HG03575 (cell line): ENCODE measurements around the gene APLP2.
"Not testable (repeated sequence)": the region's sequence is repeated elsewhere in the genome, so short reads cannot be mapped to it uniquely, and the experiment has no call there.

ENCODE experiments used
- ATAC-seq: cut with Tn5 transposase; IDR thresholded peaks from one replicate; pipeline ENCODE4 v1.9.1; 2021; ENCODE audit not compliant: unreplicated experiment, insufficient number of reproducible peaks, low FRiP score; ENCODE audit errors: extremely low read depth

Gene APLP2

DNA sequence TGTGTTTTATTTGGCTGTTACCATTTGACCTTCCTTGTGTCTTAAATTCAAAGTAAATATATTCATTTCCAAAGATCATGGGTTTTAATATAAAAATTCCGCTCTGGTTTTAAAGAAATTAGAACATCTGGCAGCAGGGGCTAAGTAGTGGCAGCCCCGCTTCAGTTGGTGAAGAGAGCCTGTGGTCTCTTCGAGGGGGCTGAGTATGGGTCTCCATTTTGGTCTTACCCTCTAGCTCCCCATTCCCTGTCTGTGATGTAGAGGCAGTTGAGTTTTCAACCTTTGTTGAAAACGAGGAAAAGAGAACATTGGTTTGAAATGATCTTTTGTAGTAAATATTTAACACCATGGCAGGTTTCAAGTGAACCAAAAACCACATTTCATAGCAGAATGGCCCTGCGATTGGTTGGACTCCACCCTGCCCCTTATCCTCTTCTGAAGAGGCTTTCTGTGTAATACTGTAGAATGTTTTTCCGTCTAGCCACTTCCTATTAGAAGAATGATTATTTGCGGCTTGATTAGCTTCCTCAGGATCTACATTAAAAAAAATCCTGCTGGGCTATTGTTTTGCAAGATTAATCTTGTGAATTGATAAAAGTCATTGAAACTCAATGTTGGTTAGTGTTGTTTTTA lies 17.7 kb downstream of the APLP2 start:
- ATAC-seq = no peak

DNA sequence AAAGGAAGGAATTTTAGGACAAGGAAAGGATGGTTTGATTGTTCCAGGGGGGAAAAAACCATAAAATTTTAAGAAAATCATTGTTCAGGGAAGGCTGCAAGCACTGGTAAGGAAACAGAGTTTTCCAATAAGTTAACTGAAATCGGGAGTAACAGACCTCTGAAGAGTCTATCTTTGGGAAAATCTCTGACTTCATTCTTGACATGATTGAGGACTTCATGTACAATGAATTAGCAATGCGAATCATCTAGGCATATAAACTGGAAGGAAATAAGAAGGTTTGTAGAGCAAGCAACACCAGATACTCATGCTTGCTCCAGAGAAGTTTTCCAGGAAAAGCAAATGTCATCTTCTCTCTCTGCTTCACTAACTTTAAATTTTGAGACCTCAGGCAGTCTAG lies 18.5 kb downstream of the APLP2 start:
- ATAC-seq = no peak

DNA sequence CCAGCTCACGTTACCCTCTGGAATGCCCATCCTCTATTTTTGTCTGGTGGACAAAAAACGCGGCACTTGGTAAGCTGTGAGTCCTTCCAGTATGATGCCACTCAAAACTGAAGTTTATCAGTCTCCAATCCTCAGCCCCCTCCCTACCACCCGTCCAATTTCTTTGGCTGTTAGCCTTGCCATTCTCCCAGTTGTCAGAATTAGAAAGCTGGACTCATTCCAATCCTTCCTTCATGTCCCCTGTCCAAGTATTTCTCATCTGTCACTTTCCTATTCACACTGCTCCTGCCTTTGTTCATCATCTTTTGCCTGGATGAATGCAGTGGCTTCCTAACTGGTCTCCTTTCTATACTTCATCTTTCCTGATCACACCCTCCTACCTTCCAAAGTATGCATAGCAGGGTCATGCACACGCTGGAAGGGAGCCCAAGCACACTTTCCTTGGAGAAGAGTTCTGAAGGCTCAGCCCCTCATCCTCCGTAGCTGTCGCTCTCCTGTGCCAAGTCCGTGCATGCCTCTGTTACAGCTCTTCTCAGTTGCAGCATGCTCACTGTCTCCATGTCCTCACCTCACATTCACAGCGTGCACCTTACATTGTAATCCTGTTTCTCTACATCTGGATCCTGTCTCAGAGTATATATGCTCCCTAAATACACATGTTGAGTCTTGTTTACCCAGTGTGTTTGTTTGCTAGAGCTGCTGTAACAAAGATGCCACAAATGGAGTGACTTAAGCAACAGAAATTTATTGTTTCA lies 19.4 kb downstream of the APLP2 start:
- no peak for ATAC-seq

DNA sequence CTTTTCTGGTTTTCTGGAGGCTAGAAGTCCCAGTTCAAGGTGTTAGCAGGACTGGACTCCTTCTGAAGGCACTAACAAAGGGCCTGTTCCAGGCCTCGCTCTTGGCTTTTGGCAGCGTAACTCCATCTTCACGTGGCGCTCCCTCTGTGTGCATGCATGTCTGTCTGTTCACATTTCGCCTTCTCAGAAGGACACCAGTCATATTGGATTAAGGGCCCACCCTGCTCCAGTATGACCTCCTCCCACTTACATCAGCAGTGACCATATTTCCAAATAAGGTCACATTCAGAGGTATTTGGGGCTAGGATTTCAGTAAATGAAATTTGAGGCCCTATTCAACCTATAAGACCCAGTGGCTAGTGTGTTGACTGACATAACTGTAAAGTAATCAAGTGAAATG lies 20.0 kb downstream of the APLP2 start:
- ATAC-seq = no peak

DNA sequence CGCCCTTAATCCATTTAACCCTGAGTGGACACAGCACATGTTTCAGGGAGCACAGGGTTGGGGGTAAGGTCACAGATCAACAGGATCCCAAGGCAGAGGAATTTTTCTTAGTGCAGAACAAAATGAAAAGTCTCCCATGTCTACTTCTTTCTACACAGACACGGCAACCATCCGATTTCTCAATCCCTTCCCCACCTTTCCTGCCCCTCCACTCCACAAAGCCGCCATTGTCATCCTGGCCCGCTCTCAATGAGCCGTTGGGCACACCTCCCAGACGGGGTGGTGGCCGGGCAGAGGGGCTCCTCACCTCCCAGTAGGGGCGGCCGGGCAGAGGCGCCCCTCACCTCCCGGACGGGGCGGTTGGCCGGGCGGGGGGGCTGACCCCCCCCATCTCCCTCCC lies 20.8 kb downstream of the APLP2 start:
- ATAC-seq = not testable (repeated sequence)

DNA sequence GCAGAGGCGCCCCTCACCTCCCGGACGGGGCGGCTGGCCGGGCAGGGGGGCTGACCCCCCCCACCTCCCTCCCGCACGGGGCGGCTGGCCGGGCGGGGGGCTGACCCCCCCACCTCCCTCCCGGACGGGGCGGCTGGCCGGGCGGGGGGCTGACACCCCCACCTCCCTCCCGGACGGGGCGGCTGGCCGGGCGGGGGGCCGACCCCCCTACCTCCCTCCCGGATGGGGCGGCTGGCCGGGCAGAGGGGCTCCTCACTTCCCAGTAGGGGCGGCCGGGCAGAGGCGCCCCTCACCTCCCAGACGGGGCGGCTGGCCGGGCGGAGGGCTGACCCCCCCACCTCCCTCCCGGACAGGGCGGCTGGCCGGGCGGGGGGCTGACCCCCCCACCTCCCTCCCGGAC lies 21.5 kb downstream of the APLP2 start:
- not testable (repeated sequence) for ATAC-seq

DNA sequence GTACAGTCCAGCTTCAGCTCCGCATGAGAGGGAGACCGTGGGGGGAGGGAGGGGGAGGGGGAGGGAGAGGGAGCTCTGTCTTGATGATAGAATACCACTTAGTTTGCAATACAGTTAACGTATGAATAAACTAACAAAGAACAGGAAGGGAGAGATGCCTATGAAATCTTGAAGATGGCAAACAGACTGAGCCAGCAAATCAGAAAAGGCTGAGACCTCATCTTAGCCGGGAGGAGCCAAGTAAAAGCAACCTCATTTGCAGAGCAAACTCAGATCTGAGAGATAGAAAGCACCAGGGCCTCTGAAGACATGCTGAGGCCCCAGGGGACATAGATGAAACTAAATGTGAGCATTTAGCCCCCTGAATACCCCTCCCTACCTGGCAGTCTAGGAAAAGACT lies 23.0 kb downstream of the APLP2 start:
- no peak for ATAC-seq

DNA sequence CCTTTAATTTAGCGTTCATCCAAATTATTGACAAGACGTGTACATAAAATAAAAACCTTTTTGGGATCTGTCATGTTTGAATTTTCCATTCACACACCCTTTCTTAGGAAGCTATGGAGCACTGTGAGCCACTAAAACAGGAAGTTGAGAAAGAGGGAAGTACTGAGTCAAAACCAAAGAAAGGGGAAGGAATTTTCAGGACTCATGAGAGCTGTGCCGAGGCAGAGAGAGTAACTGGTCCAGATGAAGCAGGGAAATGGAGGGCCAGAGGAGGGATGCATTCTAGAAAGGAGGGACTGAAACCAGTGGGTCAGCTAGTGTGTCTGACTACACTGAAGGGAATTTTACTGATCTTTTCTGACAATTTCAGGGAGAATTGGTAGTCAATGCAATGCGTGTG lies 24.9 kb downstream of the APLP2 start:
- no peak for ATAC-seq

DNA sequence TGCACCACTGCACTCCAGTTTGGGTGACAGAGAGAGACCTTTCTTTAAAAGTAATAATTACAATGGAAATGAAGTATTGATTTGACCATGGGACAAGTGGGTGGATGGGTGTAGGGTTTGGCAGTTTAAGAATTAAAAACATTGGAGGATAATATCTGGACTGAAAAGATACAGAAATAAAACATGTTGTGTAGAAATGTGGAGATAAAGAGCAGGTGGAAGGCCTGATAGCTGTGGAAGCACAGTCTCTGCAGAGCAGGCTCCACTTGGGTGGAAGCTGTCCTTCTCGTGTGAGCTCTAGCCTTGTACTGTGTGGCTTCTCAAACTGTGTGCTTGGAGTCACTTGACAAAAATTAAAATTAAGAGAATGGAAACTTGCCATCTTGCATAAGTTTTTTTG lies 25.6 kb downstream of the APLP2 start:
- ATAC-seq = no peak

DNA sequence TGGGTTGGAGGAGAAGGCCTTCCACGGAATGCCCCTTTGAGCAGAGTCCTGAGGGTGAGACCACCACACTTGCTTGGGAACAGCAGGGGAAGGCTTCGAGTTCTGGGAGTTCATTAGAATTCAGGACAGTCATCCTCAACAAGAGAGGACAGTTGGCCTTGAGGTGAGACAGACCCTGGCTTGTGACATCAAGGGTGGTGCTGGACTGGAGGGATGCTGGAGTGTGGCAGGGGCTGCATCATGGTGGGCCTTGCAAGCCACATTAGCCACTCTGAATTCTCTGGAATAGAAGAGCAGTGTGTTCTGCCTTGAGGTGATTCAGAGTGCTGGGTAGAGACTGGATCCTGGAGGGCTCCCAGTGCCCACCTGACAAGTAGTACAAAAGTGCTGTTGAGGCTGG lies 26.3 kb downstream of the APLP2 start:
- no peak for ATAC-seq

DNA sequence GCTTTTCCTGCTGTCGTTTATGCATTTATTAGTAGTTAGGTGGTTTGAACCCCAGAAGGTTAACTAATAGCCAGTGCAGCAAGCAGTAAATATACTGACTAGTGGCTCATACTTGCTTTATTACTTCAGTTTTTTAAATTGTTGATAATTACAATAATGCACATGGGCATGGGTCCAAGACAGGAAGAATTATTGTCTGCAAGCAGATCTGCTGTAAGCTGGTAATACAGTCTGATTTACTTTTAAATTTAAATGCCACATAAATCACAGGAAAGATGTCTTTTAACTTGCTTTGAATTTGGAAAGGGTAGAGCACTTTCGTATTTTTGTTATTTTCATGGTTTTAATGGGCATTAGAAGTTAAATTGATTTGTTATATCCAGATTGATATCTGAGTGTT lies 27.1 kb downstream of the APLP2 start:
- no peak for ATAC-seq

DNA sequence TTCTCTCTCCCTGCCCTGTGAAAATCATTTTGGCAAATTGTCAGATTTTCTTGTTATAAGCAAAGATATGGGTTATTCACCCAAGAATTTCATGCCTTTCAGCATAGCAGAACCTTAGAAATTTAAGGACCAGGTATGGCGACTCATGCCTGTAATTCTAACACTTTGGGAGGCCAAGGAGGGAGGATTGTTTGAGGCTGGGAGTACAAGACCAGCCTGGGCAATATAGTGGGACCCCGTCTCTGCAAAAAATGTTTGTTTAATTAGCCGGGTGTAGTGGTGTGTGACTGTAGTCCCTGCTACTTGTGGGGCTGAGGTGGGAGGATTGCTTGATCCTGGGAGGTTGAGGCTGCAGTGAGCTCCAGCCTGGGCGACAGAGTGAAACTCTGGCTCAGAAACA lies 27.6 kb downstream of the APLP2 start:
- ATAC-seq = no peak

DNA sequence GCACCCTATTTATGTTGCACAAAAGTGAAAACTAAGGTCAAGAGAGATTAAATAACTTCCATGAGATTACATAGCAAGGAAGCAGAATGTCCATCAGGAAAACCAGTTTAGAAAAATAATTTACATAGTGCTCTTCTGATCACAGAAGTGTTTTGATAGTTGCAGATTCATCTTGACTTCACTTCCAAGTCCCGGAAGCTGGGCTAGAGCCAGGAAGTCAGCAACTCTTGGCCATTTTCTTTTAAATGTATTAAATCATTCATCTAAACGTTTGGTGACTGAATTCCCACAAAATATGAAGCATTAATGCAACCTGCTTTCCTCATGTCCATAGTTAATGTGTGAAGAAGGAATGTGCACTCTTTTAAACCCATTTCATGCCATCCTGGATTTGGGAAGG lies 29.7 kb downstream of the APLP2 start:
- ATAC-seq = no peak

DNA sequence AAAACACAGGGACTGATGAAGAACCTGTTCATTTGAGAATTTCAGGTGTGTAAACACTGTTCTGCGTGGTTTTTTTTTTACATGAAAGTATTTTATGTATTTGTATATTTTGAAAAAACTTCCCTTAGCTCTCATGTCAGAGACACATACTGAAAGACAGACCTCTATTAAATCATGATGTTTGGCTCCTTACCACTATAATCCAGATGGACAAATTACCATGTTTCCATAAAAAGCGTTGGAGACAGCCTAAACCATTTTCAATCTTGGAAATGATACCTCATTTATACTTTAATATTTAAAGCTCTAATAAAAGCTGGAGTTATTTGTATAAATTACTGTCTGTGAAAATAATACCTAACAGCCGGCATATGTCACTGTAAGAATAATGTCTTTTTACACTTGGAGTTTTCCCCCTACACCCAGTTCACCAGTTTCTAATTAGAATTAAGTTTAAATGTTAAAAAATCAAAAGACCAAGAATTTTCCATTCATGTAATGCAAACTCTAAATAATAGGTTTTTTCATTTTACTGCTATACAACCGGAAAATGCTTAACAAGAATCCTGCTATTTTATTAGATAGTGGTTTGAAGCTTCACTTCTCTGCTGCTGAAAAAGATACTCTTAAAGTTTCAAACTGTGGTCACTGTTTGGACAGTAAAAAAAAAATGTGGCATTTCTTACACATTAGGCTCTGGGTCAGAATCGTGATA lies 30.8 kb downstream of the APLP2 start:
- ATAC-seq = no peak

DNA sequence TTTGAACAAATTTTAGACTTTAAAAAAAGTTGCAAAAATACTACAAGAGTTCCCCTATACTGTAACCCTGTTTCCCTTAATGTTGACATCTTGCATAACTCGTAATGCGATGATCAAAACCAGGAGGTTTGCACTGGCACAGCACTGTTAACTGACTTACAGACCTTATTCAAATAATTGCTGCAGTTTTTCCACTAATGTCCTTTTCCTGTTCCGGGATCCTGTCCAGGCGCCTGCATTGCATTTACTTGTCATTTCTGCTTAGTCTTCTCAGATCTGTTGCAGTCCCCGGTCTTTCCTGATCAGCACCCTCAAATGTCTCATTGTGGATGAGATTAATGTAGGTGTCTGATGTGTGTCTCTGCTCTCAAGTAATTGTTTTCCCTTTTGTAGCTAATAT lies 32.0 kb downstream of the APLP2 start:
- no peak for ATAC-seq

DNA sequence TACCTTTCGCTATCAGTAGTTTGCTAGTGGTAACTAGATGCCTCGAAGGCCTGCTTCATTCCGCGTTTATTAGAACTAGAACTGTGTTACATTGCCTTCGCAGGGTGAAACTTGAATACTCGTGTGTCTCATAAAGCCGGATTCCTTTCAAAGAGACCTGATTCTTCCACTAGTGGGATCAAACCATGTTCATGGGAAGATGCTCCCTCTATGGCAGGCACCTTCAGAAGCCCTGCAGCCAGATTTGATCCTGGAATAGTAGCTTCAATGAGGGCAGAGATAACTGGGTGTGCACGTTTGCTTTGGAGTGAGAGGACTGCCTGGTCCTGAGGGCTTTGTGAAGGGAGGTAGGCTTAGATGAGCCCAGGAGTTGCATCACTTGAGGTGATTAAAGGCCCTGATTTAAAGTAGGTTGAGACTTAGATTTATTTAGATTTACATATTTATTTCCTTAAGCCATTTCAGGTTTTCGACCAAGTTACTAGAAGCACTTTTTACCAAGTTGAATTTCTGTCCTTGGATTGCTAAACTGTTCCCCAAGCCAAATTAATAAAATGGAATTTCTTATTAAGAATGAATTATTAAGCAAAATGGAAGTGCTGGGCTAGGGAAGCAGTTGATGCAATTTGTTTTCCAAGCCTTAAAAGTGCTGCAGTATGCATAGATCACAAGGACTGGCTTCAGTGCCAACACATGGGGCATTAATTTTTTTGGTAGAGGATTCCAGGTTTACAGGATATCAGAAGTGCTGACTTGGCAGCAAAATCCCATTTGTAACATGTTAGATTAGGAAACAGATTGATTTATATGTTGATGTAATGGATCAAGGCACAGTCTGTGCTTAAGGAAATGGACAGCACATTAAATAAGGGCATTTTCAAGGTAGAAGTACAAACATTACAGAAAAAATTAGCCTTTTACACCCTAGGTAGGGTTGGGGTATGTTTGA lies 32.9 kb downstream of the APLP2 start:
- ATAC-seq = no peak

DNA sequence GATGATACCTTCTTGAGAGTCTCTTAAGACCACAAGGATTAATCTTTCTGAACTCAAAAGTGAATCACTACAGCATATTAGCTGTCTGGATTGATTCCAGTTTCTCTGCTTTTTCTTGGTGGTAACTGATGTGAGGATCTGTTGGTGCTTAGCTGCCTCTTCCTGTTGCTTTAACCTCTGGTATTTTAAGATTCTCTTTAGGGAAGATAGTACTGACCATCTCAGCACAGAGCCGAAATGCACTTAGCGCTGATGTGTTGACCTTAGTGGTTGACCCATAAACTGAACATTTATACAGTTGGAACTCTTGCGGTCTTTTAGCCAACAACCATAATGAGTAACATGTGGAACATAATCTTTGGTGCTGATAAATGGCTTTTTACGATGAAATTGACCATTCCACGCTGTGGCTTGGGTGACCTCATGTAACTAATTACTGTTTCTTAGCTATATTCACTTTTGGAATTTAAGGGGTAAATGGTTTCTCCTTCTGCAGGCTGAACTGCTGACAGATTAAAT lies 33.7 kb downstream of the APLP2 start:
- no peak for ATAC-seq

DNA sequence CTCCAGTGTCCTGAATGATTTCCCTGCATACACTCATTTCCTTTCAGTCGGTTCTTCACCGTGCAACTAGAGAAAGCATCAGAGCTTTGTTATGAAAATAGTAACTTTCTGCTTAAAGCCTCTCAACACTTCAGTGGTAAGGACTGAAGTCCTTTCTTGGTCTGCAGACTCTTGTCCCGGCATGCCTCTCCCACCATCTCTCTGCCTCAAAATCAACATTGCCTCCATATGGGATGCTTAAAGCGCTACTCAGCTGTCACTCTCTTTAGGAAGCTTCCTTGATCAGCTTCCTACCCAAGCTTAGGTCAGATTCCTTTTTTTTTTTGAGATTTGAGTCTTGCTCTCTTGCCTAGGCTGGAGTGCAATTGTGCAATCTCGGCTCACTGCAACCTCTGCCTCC lies 36.7 kb downstream of the APLP2 start:
- ATAC-seq = no peak

DNA sequence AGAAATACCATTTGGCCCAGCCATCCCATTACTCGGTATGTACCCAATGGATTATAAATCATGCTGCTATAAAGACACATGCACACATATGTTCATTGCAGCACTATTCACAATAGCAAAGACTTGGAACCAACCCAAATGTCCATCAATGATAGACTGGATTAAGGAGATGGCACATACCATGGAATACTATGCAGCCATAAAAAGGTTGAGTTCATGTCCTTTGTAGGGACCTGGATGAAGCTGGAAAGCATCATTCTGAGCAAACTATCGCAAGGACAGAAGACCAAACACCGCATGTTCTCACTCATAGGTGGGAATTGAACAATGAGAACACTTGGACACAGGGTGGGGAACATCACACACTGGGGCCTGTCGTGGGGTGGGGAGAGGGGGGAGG lies 39.0 kb downstream of the APLP2 start:
- ATAC-seq = not testable (repeated sequence)
